Fibroblast of villous mesenchyme (primary cell): ENCODE data around the gene HEMGN. TPM values are rescaled to one million over a fixed set of nuclear protein-coding genes. Genes with fewer than 3 reads are reported as not detected.
A peak's percentile ranks its signal among the peaks of the same experiment; 100 is the strongest.

Experiments
- DNase-seq: peaks from one replicate; pipeline ENCODE4 v3.0.0-alpha.2; 2010; ENCODE audit warnings: low read depth
- H3K4me3 ChIP-seq: 2 replicates; pipeline ENCODE4 v1.5.1; 2011; ENCODE audit warnings: low read depth, mild to moderate bottlenecking, low read length
- CTCF ChIP-seq: IDR thresholded peaks from 2 replicates; pipeline ENCODE4 v1.5.1; 2012; ENCODE audit warnings: low read depth, mild to moderate bottlenecking, low read length; ENCODE audit not compliant: insufficient read depth
- total RNA-seq: library from RNA; depleted of rRNA; stranded (reverse); fragments of >200 nt; gene quantifications from 2 replicates; pipeline ENCODE4 v1.2.3, GENCODE V29; 2012

HEMGN gene
- total RNA-seq, 1 donor = not detected

- H3K4me3 ChIP-seq = no peak overlapping the region
- DNase-seq = no peak
- no peak for TF ChIP-seq CTCF
These were observed 4.5 kb downstream of the HEMGN start for GRCh38 chr9:97933297-97933998.

DNA sequence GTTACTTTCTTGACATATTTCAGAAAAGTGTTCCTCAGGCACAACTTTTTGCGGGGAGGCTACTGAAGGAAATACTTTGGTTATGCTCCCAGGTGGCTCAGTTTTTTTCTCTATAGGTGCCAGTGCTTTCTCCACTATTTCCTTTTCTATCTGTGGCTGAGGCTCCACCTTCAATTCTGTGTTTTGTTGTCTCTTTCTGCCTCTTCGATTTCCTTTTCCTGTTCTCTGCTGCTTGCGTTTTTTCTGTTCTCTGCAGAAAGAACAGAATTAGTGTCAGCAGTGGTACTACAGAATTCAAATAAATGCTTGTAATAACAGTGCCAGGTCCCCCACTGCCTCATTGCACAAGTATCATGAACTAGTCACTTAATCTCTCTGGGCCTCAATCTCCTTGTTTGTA lies 7.0 kb downstream of the HEMGN start:
- no peak for DNase-seq
- no peak for TF ChIP-seq CTCF
- H3K4me3 ChIP-seq = no peak overlapping the region

- H3K4me3 ChIP-seq = no peak overlapping the region
- no peak for DNase-seq
- TF ChIP-seq CTCF = no peak
These were observed 8.9 kb downstream of the HEMGN start for GRCh38 chr9:97928986-97929604.

DNA sequence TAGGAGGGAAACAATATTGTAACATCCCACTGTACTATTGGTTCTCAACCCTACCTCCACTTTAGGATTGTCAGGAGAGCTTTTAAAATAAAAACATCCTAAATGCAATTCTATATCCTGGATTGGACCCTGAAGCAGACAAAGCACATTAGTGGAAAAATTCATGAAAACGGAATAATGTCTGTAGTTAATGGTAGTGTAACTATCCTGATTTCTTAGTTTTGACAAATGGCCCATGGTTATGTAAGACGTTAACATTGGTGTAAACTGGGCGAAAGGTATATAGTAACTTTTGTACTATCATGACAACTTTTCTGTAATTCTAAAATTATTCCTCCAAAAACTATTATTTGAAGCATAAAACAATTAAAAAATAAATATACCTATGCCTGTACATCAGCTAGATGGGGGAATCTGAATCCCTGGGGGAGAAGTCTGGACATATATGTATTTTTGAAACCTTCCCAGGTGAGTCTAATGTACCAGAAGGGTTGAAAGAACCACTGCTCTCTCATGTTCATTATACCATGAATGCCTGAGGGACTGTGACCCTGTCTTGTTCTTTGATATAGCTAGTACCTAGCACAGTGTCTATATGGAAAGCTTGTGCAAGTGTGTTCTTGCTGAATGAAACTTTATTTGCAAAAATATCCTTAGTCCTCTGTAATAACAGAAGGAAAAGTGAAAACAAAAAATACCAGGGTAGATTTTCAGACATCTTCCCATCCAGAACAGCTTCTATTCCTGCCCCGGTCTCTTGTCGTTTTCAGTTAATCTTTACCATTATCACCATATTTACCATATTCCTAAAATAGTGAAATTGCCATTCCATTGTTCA lies 12.3 kb downstream of the HEMGN start:
- DNase-seq = no peak
- H3K4me3 ChIP-seq = no peak overlapping the region
- no peak for TF ChIP-seq CTCF

DNA sequence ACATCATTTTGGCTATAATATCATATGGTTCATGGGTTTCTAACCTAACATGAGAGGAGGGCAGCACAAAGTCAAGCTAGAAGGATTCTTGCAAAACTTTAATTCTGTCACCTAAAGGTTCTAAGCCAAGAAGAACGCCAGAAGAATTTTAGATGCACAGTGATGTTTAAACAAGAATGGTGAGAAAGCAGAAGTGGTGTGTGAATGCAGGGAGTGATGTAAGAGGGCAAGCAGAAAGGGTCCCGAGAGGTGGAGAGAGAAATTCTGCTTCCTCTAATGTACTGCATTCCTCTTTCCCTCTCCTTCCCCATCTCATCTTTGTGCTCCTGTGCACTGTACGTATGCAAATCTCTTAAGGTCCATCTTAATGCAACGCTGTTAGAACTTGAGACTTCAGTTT lies 13.6 kb downstream of the HEMGN start:
- H3K4me3 ChIP-seq = no peak overlapping the region
- no peak for TF ChIP-seq CTCF
- DNase-seq = no peak

GRCh38 chr9:97923529-97924108 lies 14.4 kb downstream of the HEMGN start:
- DNase-seq = peak; percentile 83
- H3K4me3 ChIP-seq = peak overlapping the region; percentile 49
- TF ChIP-seq CTCF = peak; percentile 70
